Endodermal cell (in vitro differentiated cells): ENCODE measurements around the gene IPO11. TPM values are rescaled to one million over a fixed set of nuclear protein-coding genes. Genes with fewer than 3 reads are reported as not detected.

Source experiments
- DNase-seq: peaks from one replicate; pipeline ENCODE4 v3.0.0-alpha.2; 2017
- H3K27ac ChIP-seq: 2 replicates; pipeline ENCODE4 v1.5.1; 2013; ENCODE audit warnings: mild to moderate bottlenecking, low read depth, low read length, moderate library complexity
- H3K27me3 ChIP-seq: 2 replicates; pipeline ENCODE4 v1.6.1; 2013; ENCODE audit warnings: mild to moderate bottlenecking, low read length, moderate library complexity; ENCODE audit not compliant: insufficient read depth, control insufficient read depth, poor library complexity, severe bottlenecking
- H3K36me3 ChIP-seq: 2 replicates; pipeline ENCODE4 v1.7.0; 2013; ENCODE audit warnings: mild to moderate bottlenecking, low read length, moderate library complexity; ENCODE audit not compliant: control insufficient read depth, insufficient read depth
- H3K4me1 ChIP-seq: one replicate; pipeline ENCODE4 v1.7.0; 2013; ENCODE audit warnings: low read length; ENCODE audit not compliant: control insufficient read depth, insufficient read depth
- H3K4me3 ChIP-seq: 2 replicates; pipeline ENCODE4 v1.5.1; 2013; ENCODE audit warnings: mild to moderate bottlenecking, low read length, moderate library complexity
- H3K9ac ChIP-seq: 2 replicates; pipeline ENCODE4 v1.6.1; 2013; ENCODE audit warnings: mild to moderate bottlenecking, low read length, moderate library complexity; ENCODE audit not compliant: poor library complexity, severe bottlenecking; ENCODE audit errors: extremely low read depth
- H3K9me3 ChIP-seq: 2 replicates; pipeline ENCODE4 v1.6.1; 2013; ENCODE audit warnings: mild to moderate bottlenecking, low read length, moderate library complexity; ENCODE audit not compliant: control insufficient read depth
- H3K27ac Mint-ChIP-seq: 2 replicates; pipeline ENCODE4 v1.8.0; 2020; ENCODE audit warnings: mixed read lengths
- H3K27me3 Mint-ChIP-seq: 2 replicates; pipeline ENCODE4 v1.8.0; 2021; ENCODE audit warnings: mild to moderate bottlenecking, mixed read lengths; ENCODE audit not compliant: insufficient read depth
- H3K36me3 Mint-ChIP-seq: 2 replicates; pipeline ENCODE4 v1.8.0; 2020; ENCODE audit warnings: low read depth, mixed read lengths
- H3K4me1 Mint-ChIP-seq: 2 replicates; pipeline ENCODE4 v1.8.0; 2020; ENCODE audit warnings: mixed read lengths
- H3K4me3 Mint-ChIP-seq: 2 replicates; pipeline ENCODE4 v1.8.0; 2020; ENCODE audit warnings: mild to moderate bottlenecking, moderate library complexity, mixed read lengths
- H3K9me3 Mint-ChIP-seq: 2 replicates; pipeline ENCODE4 v1.8.0; 2020; ENCODE audit warnings: mild to moderate bottlenecking, mixed read lengths
- CTCF ChIP-seq: fragments of 200-600 bp; sonication (generic); conservative IDR thresholded peaks from 2 replicates; pipeline ENCODE4 v1.5.0; 2021; ENCODE audit warnings: antibody characterized with exemption, mild to moderate bottlenecking
- WGBS, 2 experiments: methylation state at CpG; one replicate each; pipeline versions ENCODE4 v1.1.5 to v1.1.7; 2013; ENCODE audit warnings: missing lambda C conversion rate in 2 of 2, mixed read lengths in 1 of 2; ENCODE audit not compliant: insufficient coverage in 1 of 2, insufficient read length in 1 of 2; 5-methylcytosine and 5-hydroxymethylcytosine counted together
- total RNA-seq, 2 donors: library from RNA; stranded (reverse); fragmentation: NEBNext Ultra II Directional in 1 of 2; extraction: Animal tissue kit (Norgen Biotek cat#: 25700) in 1 of 2; gene quantifications; 2 replicates in 1 of 2; 3 replicates in 1 of 2; pipeline ENCODE4 v1.2.1, GENCODE V29; 2021

The IPO11 gene
- total RNA-seq, 2 donors from 2014 or later, result 51.6 to 55.8 TPM

- Histone ChIP-seq H3K27ac (no peak overlapping the region), H3K9ac (no peak overlapping the region), H3K27me3 (no peaks in the 10 kb centered on the region), H3K9me3 (no peaks in the 10 kb centered on the region), H3K4me3 (no peak overlapping the region), H3K4me1 (no peaks in the 10 kb centered on the region), H3K36me3 (peaks cover 85% of the 10 kb centered on the region)
- H3K27me3 Mint-ChIP-seq, result no peaks in the 10 kb centered on the region
- no peak overlapping the region for H3K27ac Mint-ChIP-seq
- no peak for DNase-seq
- no peaks in the 10 kb centered on the region for H3K4me1 Mint-ChIP-seq
- no peaks in the 10 kb centered on the region for H3K9me3 Mint-ChIP-seq
- no peak for TF ChIP-seq CTCF
- H3K4me3 Mint-ChIP-seq, result no peak overlapping the region
- peaks cover 64% of the 10 kb centered on the region for H3K36me3 Mint-ChIP-seq
Observed at GRCh38 chr5:62375627-62376026, 36.9 kb upstream of the IPO11 start.

- no peak overlapping the region for H3K4me3 Mint-ChIP-seq
- peaks cover 67% of the 10 kb centered on the region for H3K36me3 Mint-ChIP-seq
- H3K4me1 Mint-ChIP-seq, result no peaks in the 10 kb centered on the region
Observed at GRCh38 chr5:62376064-62376463, 36.5 kb upstream of the IPO11 start.

GRCh38 chr5:62385131-62385530 lies 27.4 kb upstream of the IPO11 start:
- DNase-seq, result no peak
- no peaks in the 10 kb centered on the region for H3K27me3 ChIP-seq
- no peaks in the 10 kb centered on the region for H3K4me1 ChIP-seq
- no peak overlapping the region for H3K27ac ChIP-seq
- no peaks in the 10 kb centered on the region for H3K9me3 ChIP-seq
- peaks cover 88% of the 10 kb centered on the region for H3K36me3 ChIP-seq
- Mint-ChIP-seq H3K4me1 (no peaks in the 10 kb centered on the region), H3K9me3 (no peaks in the 10 kb centered on the region), H3K4me3 (no peak overlapping the region), H3K27me3 (no peaks in the 10 kb centered on the region), H3K27ac (peak overlapping the region; percentile 76), H3K36me3 (peaks cover 63% of the 10 kb centered on the region)
- TF ChIP-seq CTCF, result no peak
- H3K4me3 ChIP-seq, result no peak overlapping the region
- WGBS, 2 experiments, result 96 to 98% methylated on average over 2 to 4 of the region's 4 CpGs
- H3K9ac ChIP-seq, result no peak overlapping the region

More at GRCh38 chr5:62376064-62376463, 36.5 kb upstream of the IPO11 start:
- Histone ChIP-seq H3K4me3 (no peak overlapping the region), H3K36me3 (peaks cover 87% of the 10 kb centered on the region), H3K9me3 (no peaks in the 10 kb centered on the region), H3K9ac (no peak overlapping the region), H3K27ac (no peak overlapping the region), H3K27me3 (no peaks in the 10 kb centered on the region), H3K4me1 (no peaks in the 10 kb centered on the region)
- H3K27ac Mint-ChIP-seq, result no peak overlapping the region
- DNase-seq, result no peak
- no peak for TF ChIP-seq CTCF
- 94 to 96% methylated on average over 2 to 3 of the region's 3 CpGs for WGBS, 2 experiments
- H3K27me3 Mint-ChIP-seq, result no peaks in the 10 kb centered on the region
- H3K9me3 Mint-ChIP-seq, result no peaks in the 10 kb centered on the region
